ENCODE measurements around the gene WFDC5.

WFDC5 gene

GRCh38 chr20:45097485-45098102 lies 17.4 kb downstream of the WFDC5 start:
- peak overlapping the region; percentile 10 for H3K4me3 ChIP-seq (ENCODE audit: low read length)
- peak; percentile 69 for DNase-seq (ENCODE audit: low read depth)
- TF ChIP-seq, protein P1, sequence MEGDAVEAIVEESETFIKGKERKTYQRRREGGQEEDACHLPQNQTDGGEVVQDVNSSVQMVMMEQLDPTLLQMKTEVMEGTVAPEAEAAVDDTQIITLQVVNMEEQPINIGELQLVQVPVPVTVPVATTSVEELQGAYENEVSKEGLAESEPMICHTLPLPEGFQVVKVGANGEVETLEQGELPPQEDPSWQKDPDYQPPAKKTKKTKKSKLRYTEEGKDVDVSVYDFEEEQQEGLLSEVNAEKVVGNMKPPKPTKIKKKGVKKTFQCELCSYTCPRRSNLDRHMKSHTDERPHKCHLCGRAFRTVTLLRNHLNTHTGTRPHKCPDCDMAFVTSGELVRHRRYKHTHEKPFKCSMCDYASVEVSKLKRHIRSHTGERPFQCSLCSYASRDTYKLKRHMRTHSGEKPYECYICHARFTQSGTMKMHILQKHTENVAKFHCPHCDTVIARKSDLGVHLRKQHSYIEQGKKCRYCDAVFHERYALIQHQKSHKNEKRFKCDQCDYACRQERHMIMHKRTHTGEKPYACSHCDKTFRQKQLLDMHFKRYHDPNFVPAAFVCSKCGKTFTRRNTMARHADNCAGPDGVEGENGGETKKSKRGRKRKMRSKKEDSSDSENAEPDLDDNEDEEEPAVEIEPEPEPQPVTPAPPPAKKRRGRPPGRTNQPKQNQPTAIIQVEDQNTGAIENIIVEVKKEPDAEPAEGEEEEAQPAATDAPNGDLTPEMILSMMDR (IDR thresholded peaks at IDR 0.05; ENCODE audit: insufficient read depth, low read depth, low read length, missing control alignments): peak; percentile 49

GRCh38 chr20:45096781-45097180 lies 18.2 kb downstream of the WFDC5 start:
- TF ChIP-seq, protein P1 (IDR thresholded peaks at IDR 0.05; ENCODE audit: insufficient read depth, low read depth, low read length, missing control alignments): no peak
- H3K4me3 ChIP-seq (ENCODE audit: low read length): no peak overlapping the region
- no peak for DNase-seq (ENCODE audit: low read depth)

DNA sequence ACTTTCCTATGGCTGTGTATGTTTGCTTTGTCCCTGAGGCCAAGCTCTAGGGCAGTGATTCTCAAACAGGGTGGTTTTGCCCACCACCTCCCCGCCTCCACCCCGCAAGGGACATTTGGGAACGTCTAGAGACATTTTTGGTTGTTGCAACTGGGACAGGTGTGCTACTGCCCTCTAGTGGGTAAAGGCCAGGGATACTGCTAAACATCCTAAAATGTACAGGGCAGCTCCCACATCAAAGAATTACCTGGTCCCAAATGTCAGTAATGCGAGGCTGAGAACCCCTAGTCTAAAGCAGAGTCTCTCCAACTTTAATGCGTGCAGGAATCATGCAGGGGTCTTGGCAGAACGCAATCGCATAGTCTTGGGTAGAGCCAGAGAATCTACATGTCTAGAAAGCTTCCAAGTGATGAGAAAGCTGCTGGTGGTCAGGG lies 19.2 kb downstream of the WFDC5 start:
- TF ChIP-seq, protein P1 (IDR thresholded peaks at IDR 0.05; ENCODE audit: insufficient read depth, low read depth, low read length, missing control alignments): peak; percentile 86
- peak; percentile 72 for DNase-seq (ENCODE audit: low read depth)
- H3K4me3 ChIP-seq (ENCODE audit: low read length): no peak overlapping the region

DNA sequence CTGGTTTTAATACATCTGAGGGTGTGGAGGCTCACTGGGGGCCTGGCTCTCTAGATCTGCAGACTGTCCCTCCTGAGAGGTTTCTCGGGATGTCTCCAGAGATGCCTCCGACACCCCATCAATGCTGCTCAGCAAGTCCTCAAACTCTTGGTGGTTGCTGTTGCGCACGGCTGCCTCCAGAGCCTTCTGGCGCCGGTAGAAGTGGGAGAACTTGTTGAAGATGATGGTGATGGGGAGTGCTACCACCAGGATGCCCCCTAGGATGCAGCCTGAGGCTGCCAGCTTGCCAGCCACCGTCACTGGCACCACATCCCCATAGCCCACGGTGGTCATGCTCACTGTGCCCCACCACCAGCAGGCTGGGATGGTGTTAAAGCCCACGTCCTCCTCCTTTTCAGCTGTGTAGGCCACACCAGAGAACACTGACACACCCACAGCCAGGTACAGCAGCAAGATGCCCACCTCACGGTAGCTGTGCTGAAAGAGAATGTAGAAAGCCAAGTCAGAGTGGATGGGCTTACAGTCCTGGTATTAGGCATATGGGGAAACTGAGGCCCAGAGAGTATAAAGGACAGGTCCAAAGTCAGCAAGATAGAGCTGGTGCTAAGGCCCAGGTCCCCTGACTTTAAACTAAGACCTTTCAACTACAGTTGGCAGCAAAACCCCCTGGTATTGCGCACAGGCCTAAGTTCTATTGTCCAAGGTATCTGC lies 20.0 kb downstream of the WFDC5 start:
- TF ChIP-seq, protein P1 (IDR thresholded peaks at IDR 0.05; ENCODE audit: insufficient read depth, low read depth, low read length, missing control alignments): no peak
- DNase-seq (ENCODE audit: low read depth): no peak
- no peak overlapping the region for H3K4me3 ChIP-seq (ENCODE audit: low read length)

GRCh38 chr20:45094201-45094600 lies 20.8 kb downstream of the WFDC5 start:
- TF ChIP-seq, protein P1 (IDR thresholded peaks at IDR 0.05; ENCODE audit: insufficient read depth, low read depth, low read length, missing control alignments): no peak
- DNase-seq (ENCODE audit: low read depth): no peak
- H3K4me3 ChIP-seq (ENCODE audit: low read length): no peak overlapping the region

DNA sequence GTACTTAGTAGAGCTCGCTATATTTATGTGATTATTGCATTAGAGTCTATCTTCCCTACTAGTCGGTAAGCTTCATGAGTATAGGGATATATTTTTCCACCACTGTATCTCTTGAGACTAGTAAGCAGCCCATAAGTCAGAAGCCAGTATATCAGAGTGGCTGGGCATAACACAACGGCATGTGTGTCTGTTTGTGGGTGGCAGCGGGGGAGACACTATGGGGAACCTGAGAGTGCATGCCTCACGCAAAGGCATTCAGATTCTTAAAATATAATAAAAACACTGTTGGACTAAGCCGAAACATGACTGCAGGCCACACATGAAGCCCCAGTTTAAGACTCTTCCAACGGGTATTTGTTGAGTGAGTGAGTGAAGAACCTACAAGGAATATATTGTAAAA lies 22.1 kb downstream of the WFDC5 start:
- H3K4me3 ChIP-seq (ENCODE audit: low read length): no peak overlapping the region
- TF ChIP-seq, protein P1 (IDR thresholded peaks at IDR 0.05; ENCODE audit: insufficient read depth, low read depth, low read length, missing control alignments): no peak
- DNase-seq (ENCODE audit: low read depth): no peak

Measured in epithelial cell of esophagus (primary cell).